ENCODE measurements around the gene CYB561.

The CYB561 gene, protein sequence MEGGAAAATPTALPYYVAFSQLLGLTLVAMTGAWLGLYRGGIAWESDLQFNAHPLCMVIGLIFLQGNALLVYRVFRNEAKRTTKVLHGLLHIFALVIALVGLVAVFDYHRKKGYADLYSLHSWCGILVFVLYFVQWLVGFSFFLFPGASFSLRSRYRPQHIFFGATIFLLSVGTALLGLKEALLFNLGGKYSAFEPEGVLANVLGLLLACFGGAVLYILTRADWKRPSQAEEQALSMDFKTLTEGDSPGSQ

GRCh38 chr17:63445954-63446752 is at the start of gene CYB561:
Gene CYB561, minus strand, starts transcription at chr17:63446306. Its CDS starts 8,759 bp downstream, at chr17:63437547.
- DNase-seq (ENCODE audit: low read depth in 2 of 2) = peak; percentile 31 to 46

GRCh38 chr17:63495491-63495890 is 49.4 kb upstream of the CYB561 start:
- no peak for DNase-seq (ENCODE audit: low read depth in 2 of 2)

DNA sequence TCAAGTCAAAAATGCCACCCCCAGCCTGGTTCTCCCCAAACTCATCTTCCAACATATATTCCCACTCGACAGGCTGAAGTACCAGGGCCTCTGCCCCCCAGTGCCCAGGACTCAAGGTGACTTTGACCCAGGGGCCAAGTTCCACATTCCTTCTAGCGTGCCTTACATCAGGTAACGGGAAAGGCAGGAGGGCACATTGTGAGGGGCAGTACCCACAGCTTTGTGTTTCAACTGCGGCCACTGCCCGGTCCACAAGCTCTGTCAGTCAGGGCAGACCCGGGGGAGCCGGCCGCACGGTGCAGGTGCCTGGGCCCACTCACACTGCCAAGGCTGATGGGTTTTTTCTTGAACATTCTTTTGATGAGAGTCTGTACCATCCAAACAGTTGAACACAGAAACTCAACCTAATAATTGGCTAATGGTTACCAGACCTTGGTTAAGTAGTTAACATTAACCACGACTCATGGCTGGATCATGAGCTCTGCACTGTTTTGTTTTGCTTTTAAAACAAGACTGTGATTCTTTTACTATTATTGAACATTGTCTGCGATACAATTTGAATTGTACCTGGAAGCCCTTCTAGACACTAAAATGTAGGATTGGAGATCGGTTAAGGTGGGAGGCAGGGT is 48.3 kb upstream of the CYB561 start:
- DNase-seq (ENCODE audit: low read depth in 2 of 2) = no peak

GRCh38 chr17:63493411-63493810 is 47.3 kb upstream of the CYB561 start:
- no peak for DNase-seq (ENCODE audit: low read depth in 2 of 2)

DNA sequence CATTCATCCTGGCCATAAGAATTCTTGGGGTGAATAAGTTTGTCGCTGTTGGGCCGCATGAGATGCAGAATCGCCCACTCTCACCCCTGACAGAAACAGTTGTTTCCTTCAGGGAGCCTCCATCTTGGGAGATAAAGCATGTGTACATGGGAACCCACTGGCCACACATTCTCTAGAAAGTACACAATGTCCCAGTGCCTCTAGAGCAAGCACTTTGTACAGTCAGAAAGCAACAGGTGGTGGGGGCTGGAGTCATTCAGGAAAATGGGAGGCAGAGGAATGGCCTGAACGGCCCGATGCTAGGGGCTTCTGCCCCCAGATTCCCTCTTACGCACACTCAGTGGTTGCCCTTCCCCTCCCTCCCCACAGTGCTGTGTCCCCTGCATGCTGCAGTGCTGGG is 46.8 kb upstream of the CYB561 start:
- DNase-seq (ENCODE audit: low read depth in 2 of 2) = no peak

GRCh38 chr17:63491977-63492618 is 46.0 kb upstream of the CYB561 start:
- no peak for DNase-seq (ENCODE audit: low read depth in 2 of 2)

GRCh38 chr17:63491413-63491812 is 45.3 kb upstream of the CYB561 start:
- DNase-seq (ENCODE audit: low read depth in 2 of 2) = no peak

- DNase-seq (ENCODE audit: low read depth in 2 of 2) = no peak
Observed at GRCh38 chr17:63490858-63491400, 44.8 kb upstream of the CYB561 start.

GRCh38 chr17:63490329-63490728 is 44.2 kb upstream of the CYB561 start:
- no peak for DNase-seq (ENCODE audit: low read depth in 2 of 2)

- no peak for DNase-seq (ENCODE audit: low read depth in 2 of 2)
Observed at GRCh38 chr17:63489291-63489690, 43.2 kb upstream of the CYB561 start.

DNA sequence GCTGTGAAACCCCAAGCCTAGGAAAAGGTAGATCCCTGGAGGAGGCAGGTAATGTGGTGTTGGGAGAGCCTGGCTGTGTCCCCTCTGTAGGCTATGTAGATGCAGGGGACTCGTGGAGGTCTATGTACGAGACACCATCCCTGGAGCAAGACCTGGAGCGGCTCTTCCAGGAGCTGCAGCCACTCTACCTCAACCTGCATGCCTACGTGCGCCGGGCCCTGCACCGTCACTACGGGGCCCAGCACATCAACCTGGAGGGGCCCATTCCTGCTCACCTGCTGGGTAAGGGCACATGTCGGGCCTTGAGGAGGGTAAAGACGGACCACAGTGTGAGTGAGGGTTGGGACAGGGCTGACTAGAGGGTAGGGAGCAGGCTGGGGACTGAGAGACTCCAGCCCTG is 42.7 kb upstream of the CYB561 start:
- DNase-seq (ENCODE audit: low read depth in 2 of 2) = no peak

DNA sequence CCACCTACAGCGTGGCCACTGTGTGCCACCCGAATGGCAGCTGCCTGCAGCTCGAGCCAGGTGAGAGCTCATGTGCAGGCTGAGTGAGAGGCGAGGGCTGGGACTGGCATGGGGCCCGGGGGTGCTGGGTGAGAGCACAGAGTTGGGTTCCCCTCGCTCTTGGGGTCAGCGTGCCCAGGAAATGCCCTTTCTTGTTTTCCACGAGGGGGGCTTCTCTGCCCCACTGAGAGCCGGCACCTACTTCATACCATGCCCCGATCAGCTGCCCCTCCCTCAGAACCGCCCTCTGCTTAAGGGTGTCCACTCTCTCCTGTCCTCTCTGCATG is 40.9 kb upstream of the CYB561 start:
- no peak for DNase-seq (ENCODE audit: low read depth in 2 of 2)

GRCh38 chr17:63486317-63487013 is 40.4 kb upstream of the CYB561 start:
- no peak for DNase-seq (ENCODE audit: low read depth in 2 of 2)

- DNase-seq (ENCODE audit: low read depth in 2 of 2) = no peak
Observed at GRCh38 chr17:63483655-63484575, 37.8 kb upstream of the CYB561 start.

DNA sequence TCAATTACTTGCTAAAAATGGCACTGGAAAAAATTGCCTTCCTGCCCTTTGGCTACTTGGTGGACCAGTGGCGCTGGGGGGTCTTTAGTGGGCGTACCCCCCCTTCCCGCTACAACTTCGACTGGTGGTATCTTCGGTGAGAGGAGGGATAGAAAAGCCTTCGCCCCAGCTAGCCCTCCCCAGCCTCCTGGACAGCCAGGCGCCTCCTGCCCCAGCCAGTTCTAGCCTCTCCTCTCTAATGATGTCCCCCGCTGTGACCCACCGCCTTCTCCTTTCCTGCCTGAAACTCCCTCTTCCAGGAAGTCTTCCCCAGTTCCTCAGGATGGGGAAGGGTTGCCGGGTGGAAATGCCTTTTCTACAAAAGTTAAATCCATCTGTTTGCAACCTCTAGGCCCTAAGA is 36.9 kb upstream of the CYB561 start:
- DNase-seq (ENCODE audit: low read depth in 2 of 2) = no peak

DNA sequence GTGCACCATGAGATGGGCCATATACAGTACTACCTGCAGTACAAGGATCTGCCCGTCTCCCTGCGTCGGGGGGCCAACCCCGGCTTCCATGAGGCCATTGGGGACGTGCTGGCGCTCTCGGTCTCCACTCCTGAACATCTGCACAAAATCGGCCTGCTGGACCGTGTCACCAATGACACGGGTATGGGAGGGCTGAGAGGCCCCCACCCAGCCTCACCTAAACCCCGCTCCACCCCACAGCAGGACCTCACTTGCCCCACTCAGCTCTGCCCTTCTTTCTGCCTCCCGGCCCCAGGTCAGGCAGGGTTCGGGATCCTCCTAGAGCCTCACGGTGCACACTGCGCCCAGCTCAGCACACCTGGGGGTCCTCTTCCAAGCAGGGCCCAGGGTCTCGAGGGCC is 36.4 kb upstream of the CYB561 start:
- DNase-seq (ENCODE audit: low read depth in 2 of 2) = no peak

DNA sequence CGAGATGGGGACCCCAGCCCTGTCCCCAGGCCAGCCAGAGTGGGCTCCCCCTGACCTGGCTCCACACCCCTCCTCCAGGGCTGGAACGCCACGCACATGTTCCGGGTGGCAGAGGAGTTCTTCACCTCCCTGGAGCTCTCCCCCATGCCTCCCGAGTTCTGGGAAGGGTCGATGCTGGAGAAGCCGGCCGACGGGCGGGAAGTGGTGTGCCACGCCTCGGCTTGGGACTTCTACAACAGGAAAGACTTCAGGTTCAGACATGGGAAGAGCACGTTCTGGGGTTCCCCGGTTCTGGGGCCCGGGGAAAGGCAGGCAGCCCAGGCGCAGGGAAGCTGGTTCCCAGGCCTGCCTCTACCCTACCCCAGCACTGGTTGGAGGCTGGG is 35.4 kb upstream of the CYB561 start:
- DNase-seq (ENCODE audit: low read depth in 2 of 2) = no peak

DNA sequence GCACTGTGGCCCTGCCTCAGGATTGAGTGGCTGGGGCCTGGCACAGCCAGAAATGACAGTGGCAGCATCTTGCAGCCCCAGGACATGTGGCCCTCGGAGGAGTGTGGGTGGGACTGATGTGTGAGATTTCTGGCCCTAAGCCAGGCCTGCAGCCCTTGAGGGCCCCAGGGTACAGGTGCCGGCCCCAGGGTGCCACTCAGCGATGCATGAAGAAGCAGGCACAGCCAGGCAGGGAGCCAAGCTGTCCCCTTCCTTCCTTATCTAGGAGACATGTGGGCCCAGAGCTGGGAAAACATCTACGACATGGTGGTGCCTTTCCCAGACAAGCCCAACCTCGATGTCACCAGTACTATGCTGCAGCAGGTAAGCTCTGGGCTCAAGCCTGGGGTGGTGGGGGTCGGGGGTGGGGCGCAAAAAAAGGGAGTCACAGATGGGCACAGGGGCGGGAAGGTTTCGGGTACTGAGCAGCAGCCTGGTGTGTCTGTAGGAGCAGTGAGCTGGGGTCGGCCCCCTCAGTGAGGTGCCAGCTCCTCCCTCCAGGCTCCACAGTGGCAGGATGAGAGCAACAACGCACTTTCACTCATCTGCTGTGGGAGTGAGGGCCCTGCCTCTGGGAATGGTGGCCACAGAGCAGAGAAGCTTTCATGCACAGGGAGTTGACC is 34.9 kb upstream of the CYB561 start:
- DNase-seq (ENCODE audit: low read depth in 2 of 2) = no peak

GRCh38 chr17:63480192-63480784 is 34.2 kb upstream of the CYB561 start:
- DNase-seq (ENCODE audit: low read depth in 2 of 2) = no peak

All from stimulated activated CD8-positive, alpha-beta memory T cell treated with anti-CD3 and anti-CD28 coated beads, Interleukin-2, amount 100 ng/mL, for 1 hour (primary cell).